Endodermal cell (in vitro differentiated cells): ENCODE data around the gene CRABP2. TPM values are rescaled to one million over a fixed set of nuclear protein-coding genes. Genes with fewer than 3 reads are reported as not detected.

Source experiments
- DNase-seq: peaks from one replicate; pipeline ENCODE4 v3.0.0-alpha.2; 2017
- H3K27ac ChIP-seq: 2 replicates; pipeline ENCODE4 v1.5.1; 2013; ENCODE audit warnings: mild to moderate bottlenecking, low read depth, low read length, moderate library complexity
- H3K27me3 ChIP-seq: 2 replicates; pipeline ENCODE4 v1.6.1; 2013; ENCODE audit warnings: mild to moderate bottlenecking, low read length, moderate library complexity; ENCODE audit not compliant: insufficient read depth, control insufficient read depth, poor library complexity, severe bottlenecking
- H3K36me3 ChIP-seq: 2 replicates; pipeline ENCODE4 v1.7.0; 2013; ENCODE audit warnings: mild to moderate bottlenecking, low read length, moderate library complexity; ENCODE audit not compliant: control insufficient read depth, insufficient read depth
- H3K4me1 ChIP-seq: one replicate; pipeline ENCODE4 v1.7.0; 2013; ENCODE audit warnings: low read length; ENCODE audit not compliant: control insufficient read depth, insufficient read depth
- H3K4me3 ChIP-seq: 2 replicates; pipeline ENCODE4 v1.5.1; 2013; ENCODE audit warnings: mild to moderate bottlenecking, low read length, moderate library complexity
- H3K9ac ChIP-seq: 2 replicates; pipeline ENCODE4 v1.6.1; 2013; ENCODE audit warnings: mild to moderate bottlenecking, low read length, moderate library complexity; ENCODE audit not compliant: poor library complexity, severe bottlenecking; ENCODE audit errors: extremely low read depth
- H3K9me3 ChIP-seq: 2 replicates; pipeline ENCODE4 v1.6.1; 2013; ENCODE audit warnings: mild to moderate bottlenecking, low read length, moderate library complexity; ENCODE audit not compliant: control insufficient read depth
- H3K27ac Mint-ChIP-seq: 2 replicates; pipeline ENCODE4 v1.8.0; 2020; ENCODE audit warnings: mixed read lengths
- H3K27me3 Mint-ChIP-seq: 2 replicates; pipeline ENCODE4 v1.8.0; 2021; ENCODE audit warnings: mild to moderate bottlenecking, mixed read lengths; ENCODE audit not compliant: insufficient read depth
- H3K36me3 Mint-ChIP-seq: 2 replicates; pipeline ENCODE4 v1.8.0; 2020; ENCODE audit warnings: low read depth, mixed read lengths
- H3K4me1 Mint-ChIP-seq: 2 replicates; pipeline ENCODE4 v1.8.0; 2020; ENCODE audit warnings: mixed read lengths
- H3K4me3 Mint-ChIP-seq: 2 replicates; pipeline ENCODE4 v1.8.0; 2020; ENCODE audit warnings: mild to moderate bottlenecking, moderate library complexity, mixed read lengths
- H3K9me3 Mint-ChIP-seq: 2 replicates; pipeline ENCODE4 v1.8.0; 2020; ENCODE audit warnings: mild to moderate bottlenecking, mixed read lengths
- CTCF ChIP-seq: fragments of 200-600 bp; sonication (generic); conservative IDR thresholded peaks from 2 replicates; pipeline ENCODE4 v1.5.0; 2021; ENCODE audit warnings: antibody characterized with exemption, mild to moderate bottlenecking
- WGBS, 2 experiments: methylation state at CpG; one replicate each; pipeline versions ENCODE4 v1.1.5 to v1.1.7; 2013; ENCODE audit warnings: missing lambda C conversion rate in 2 of 2, mixed read lengths in 1 of 2; ENCODE audit not compliant: insufficient coverage in 1 of 2, insufficient read length in 1 of 2; 5-methylcytosine and 5-hydroxymethylcytosine counted together
- total RNA-seq, 2 donors: library from RNA; stranded (reverse); fragmentation: NEBNext Ultra II Directional in 1 of 2; extraction: Animal tissue kit (Norgen Biotek cat#: 25700) in 1 of 2; gene quantifications; 2 replicates in 1 of 2; 3 replicates in 1 of 2; pipeline ENCODE4 v1.2.1, GENCODE V29; 2021

CRABP2 gene
- total RNA-seq, 2 donors from 2014 or later: 243 to 780 TPM

GRCh38 chr1:156691665-156692440 is 13.5 kb downstream of the CRABP2 start:
- H3K9ac ChIP-seq: no peak overlapping the region
- peak; percentile 53 for TF ChIP-seq CTCF

GRCh38 chr1:156691191-156691590 is 14.2 kb downstream of the CRABP2 start:
- TF ChIP-seq CTCF: no peak
- no peaks in the 10 kb centered on the region for H3K36me3 Mint-ChIP-seq
- Histone ChIP-seq H3K4me1 (peaks cover 25% of the 10 kb centered on the region), H3K9me3 (no peaks in the 10 kb centered on the region), H3K4me3 (no peak overlapping the region), H3K9ac (no peak overlapping the region), H3K27me3 (peaks cover 6% of the 10 kb centered on the region), H3K27ac (peak overlapping the region; percentile 84), H3K36me3 (no peaks in the 10 kb centered on the region)
- 58 to 63% methylated on average over 9 to 10 of the region's 10 CpGs for WGBS, 2 experiments
- DNase-seq: peak; percentile 61
- H3K4me3 Mint-ChIP-seq: peak overlapping the region; percentile 47
- peaks cover 22% of the 10 kb centered on the region for H3K27me3 Mint-ChIP-seq
- H3K9me3 Mint-ChIP-seq: no peaks in the 10 kb centered on the region
- peaks cover 52% of the 10 kb centered on the region for H3K4me1 Mint-ChIP-seq
- H3K27ac Mint-ChIP-seq: peak overlapping the region; percentile 93

More at GRCh38 chr1:156691665-156692440, 13.5 kb downstream of the CRABP2 start:
- H3K36me3 ChIP-seq: no peaks in the 10 kb centered on the region
- Mint-ChIP-seq H3K4me1 (peaks cover 57% of the 10 kb centered on the region), H3K4me3 (peak overlapping the region; percentile 47), H3K27ac (peak overlapping the region; percentile 93), H3K9me3 (no peaks in the 10 kb centered on the region), H3K27me3 (peaks cover 27% of the 10 kb centered on the region), H3K36me3 (no peaks in the 10 kb centered on the region)
- peak overlapping the region; percentile 84 for H3K27ac ChIP-seq
- peak; percentile 88 for DNase-seq
- peaks cover 6% of the 10 kb centered on the region for H3K27me3 ChIP-seq
- peaks cover 25% of the 10 kb centered on the region for H3K4me1 ChIP-seq
- WGBS, 2 experiments: 25 to 33% methylated on average over 11 to 20 of the region's 20 CpGs
- H3K9me3 ChIP-seq: no peaks in the 10 kb centered on the region
- no peak overlapping the region for H3K4me3 ChIP-seq

DNA sequence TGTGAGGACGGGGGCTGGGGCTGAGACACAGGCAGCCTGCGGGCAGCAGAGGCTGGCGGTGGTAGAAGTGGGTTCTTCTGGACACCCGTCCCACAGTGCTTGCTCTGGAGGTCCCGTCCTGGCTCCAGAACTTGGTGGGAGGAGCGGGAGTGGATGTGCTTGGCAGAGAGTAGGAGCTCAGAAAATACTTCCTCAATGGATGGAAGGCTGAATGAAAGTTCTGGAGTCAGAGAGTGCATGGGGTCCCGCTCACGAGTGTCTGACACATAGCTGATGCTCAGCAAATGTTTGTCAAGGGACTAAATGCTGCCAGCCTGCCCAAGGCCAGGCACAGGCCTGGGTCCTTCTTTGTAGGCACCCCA is 14.7 kb downstream of the CRABP2 start:
- Histone ChIP-seq H3K27ac (no peak overlapping the region), H3K4me1 (peaks cover 25% of the 10 kb centered on the region), H3K4me3 (no peak overlapping the region), H3K36me3 (no peaks in the 10 kb centered on the region), H3K9ac (no peak overlapping the region), H3K9me3 (no peaks in the 10 kb centered on the region), H3K27me3 (peaks cover 6% of the 10 kb centered on the region)
- peaks cover 52% of the 10 kb centered on the region for H3K4me1 Mint-ChIP-seq
- peak; percentile 53 for DNase-seq
- 84 to 89% methylated on average over 8 of the region's 8 CpGs for WGBS, 2 experiments
- H3K4me3 Mint-ChIP-seq: peak overlapping the region; percentile 38
- H3K9me3 Mint-ChIP-seq: no peaks in the 10 kb centered on the region
- peaks cover 22% of the 10 kb centered on the region for H3K27me3 Mint-ChIP-seq
- no peaks in the 10 kb centered on the region for H3K36me3 Mint-ChIP-seq
- H3K27ac Mint-ChIP-seq: peak overlapping the region; percentile 76
- no peak for TF ChIP-seq CTCF
